AG10803 (cell line): ENCODE data around the gene OTUD5.
A peak's percentile ranks its signal among the peaks of the same experiment; 100 is the strongest.

Experiments
- DNase-seq: peaks from one replicate; pipeline ENCODE4 v3.0.0; 2010; ENCODE audit warnings: low read depth
- H3K4me3 ChIP-seq: 2 replicates; pipeline ENCODE4 v1.5.1; 2011; ENCODE audit warnings: mild to moderate bottlenecking, low read length, control low read depth
- TF ChIP-seq, protein P1 (sequence below): conservative IDR thresholded peaks from 2 replicates; pipeline ENCODE4 v1.5.1; 2011; ENCODE audit warnings: mild to moderate bottlenecking, low read length, control low read depth, inconsistent platforms

OTUD5 gene

DNA sequence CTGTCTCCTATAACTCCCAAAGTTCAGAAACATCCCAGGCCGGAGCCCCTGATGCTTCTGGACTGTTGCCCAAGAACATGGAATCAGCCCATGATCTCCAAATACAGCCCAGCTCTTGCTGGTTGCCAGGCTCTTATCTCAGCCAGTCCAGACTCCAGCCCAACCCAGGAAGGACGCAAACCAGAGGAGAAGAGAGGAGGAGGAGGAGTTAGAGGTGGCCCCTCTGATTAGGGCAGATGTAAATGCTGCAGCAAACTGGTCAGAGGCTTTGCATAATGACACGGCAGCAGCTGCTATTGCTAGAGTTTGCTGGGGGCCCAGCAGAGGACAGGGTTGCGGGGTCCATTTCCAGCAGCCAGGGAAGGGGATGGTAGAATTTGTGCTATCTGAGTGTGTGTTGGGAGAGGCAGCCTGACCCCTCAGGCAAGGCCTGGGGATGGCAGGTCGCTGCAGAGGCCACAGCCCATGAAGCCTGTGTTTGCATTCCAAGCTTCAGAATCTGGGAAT, 4.2 kb upstream of the OTUD5 start:
- TF ChIP-seq, protein P1, sequence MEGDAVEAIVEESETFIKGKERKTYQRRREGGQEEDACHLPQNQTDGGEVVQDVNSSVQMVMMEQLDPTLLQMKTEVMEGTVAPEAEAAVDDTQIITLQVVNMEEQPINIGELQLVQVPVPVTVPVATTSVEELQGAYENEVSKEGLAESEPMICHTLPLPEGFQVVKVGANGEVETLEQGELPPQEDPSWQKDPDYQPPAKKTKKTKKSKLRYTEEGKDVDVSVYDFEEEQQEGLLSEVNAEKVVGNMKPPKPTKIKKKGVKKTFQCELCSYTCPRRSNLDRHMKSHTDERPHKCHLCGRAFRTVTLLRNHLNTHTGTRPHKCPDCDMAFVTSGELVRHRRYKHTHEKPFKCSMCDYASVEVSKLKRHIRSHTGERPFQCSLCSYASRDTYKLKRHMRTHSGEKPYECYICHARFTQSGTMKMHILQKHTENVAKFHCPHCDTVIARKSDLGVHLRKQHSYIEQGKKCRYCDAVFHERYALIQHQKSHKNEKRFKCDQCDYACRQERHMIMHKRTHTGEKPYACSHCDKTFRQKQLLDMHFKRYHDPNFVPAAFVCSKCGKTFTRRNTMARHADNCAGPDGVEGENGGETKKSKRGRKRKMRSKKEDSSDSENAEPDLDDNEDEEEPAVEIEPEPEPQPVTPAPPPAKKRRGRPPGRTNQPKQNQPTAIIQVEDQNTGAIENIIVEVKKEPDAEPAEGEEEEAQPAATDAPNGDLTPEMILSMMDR = no peak
- H3K4me3 ChIP-seq = no peak overlapping the region
- DNase-seq = no peak

DNA sequence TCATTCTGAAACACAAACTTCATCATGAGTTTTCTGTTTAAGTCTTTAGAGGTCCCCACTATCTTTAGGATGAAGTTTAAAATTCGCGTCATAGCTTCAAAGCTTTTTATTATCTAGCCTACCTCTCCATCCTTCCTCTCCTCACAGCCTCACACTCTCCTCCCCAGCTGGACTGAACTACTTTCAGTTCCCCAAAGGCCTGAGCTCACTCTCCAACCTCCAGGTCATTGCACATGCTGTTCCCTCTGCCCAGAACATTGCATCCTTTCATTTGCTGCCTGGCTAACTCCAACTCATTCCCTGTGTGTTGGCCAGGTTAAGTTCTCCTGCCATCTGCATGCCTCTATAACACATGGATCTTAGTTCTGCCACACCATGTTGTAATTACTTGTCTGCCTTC, 2.9 kb upstream of the OTUD5 start:
- TF ChIP-seq, protein P1 = no peak
- H3K4me3 ChIP-seq = no peak overlapping the region

DNA sequence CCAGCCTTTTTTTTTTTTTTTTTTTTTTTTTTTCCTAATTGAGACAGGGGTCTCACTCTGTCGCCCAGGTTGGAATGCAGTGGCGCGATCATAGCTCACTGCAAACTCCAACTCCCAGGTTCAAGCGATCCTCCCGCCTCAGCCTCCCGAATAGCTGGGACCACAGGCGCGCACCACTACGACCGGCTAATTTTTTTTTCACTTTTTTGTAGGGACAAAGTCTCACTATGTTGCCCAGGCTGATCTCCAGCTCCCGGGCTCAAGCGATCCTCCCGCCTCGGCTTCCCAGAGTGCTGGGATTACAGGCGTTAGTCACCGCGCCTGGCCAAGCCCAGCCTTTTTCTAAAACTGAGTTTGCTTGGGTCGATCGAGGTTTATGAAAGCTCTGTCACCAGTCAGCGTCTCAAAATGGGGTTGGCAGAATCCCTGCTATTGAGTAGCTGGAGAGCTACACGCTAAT, 1.3 kb upstream of the OTUD5 start:
- TF ChIP-seq, protein P1 = no peak
- DNase-seq = peak; percentile 71
- peak overlapping the region; percentile 63 for H3K4me3 ChIP-seq

More for the DNA sequence above, 2.9 kb upstream of the OTUD5 start:
- DNase-seq = no peak

DNA sequence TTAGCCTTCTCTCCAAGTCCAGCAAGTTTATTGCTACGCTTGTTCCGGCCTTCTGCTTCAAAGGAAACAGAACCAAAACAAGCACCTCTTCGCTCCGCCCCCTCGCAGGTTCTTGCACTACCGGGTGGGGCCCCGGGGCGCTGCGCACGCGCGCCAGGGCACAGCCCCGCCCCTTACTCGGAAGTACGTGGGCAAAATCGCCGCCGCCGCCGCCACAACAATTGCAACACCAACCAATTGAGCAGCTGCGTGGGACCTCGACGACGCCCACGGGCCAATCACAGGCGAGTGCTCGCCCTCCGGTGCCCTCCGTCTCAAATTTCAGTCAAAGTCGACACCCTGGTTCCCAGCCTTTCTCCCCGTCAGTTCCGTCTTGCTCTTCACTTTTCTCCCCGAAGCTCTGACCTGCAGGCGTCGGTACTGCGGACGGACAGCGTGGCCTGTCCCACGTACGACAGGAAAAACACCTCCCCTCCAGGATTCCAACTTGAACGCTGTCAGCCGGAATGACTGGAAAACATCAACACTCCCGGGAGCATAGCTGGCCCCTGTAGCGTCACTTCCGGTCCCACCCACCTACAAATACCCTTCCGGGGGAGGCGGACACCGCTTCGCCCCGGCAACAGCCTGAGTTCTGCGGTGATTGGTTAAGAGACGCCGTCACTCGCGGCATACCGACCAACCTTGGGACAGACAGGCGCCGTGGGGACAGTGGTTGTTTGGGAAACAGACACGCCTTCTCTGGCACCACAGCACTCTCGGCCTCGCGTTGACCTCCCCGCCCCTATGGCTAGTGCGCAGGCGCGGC, 624 bp upstream of the OTUD5 start:
- TF ChIP-seq, protein P1 = no peak
- peak overlapping the region; percentile 79 for H3K4me3 ChIP-seq
- DNase-seq = peak; percentile 98

DNA sequence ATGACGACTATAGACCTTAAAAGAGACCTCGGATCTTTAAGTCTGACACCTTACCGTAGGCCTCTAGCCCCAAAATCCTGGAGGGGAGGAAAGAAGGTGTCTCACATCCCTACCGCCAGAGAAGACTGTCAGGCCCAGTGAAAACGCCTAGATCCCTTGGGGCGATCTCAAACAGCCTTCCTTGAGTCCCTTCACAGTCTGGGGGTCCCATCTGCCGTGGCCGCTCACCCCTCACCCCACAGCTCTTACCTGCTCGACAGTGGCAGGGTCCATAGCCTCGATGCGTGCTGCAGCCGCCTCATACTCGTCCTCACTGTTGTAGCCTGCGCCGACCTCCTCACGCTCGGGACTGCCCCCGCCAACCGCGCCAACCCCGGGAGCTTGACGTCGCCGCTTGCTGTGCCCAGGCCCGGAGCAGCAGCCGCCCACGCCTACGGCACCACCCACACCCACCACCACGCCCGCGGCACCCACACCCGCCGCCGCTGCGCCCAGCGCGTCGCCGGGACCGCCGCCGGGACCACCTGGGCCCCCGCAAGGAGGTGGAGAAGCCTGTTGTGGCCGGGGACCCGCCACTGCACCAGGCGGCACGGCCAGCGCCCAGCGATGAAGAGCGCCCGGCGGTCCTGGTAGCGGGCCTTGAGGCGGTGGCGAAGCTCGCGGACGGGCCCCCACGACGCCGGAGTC, 536 bp downstream of the OTUD5 start:
- TF ChIP-seq, protein P1 = no peak
- peak overlapping the region; percentile 75 for H3K4me3 ChIP-seq
- DNase-seq = no peak

DNA sequence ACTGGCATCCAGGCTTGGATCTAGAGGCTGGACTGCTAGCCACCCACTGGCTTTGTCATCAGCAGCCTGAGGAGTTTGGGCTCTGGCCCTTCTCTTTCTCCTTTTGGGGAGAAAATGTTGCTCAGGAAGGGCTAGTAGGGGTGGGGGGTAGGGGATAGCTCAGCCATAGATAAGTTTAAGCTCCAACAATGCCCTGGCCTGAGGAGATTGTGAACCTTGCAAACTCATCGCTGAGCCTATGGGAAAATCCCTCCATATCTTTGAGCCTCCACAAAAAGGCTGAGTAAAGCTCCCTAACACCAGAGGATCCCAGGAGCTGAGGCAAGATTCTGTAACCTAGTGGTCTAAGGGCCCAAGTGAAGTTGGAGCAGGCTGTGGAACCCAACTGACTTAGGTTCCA, 8.8 kb downstream of the OTUD5 start:
- TF ChIP-seq, protein P1 = no peak
- DNase-seq = no peak
- H3K4me3 ChIP-seq = no peak overlapping the region
